ENCODE measurements around the gene CCDC89. TPM values are rescaled to one million over a fixed set of nuclear protein-coding genes. Genes with fewer than 3 reads are reported as not detected.

The CCDC89 gene
- total and polyA plus RNA-seq, 2 of the 4 experiments (the other 2 are of a cell fraction), result 4.0 to 7.9 TPM

- H3K14ac ChIP-seq (replicated peaks; ENCODE audit: low read depth, low read length), result no peak overlapping the region
- no peaks in the 10 kb centered on the region for H3K9me3 ChIP-seq (ENCODE audit: control insufficient read depth, insufficient read depth, low read length)
- in situ Hi-C loops (cut with MboI; ENCODE audit: low sequenced_read_pairs) (no loop called here), intact Hi-C loops (cut with micrococcal nuclease) (no loop called here), dilution Hi-C loops (cut with HindIII; ENCODE audit: low sequenced_read_pairs, unreplicated experiment) (no loop called here)
- H2BK5ac ChIP-seq (ENCODE audit: low read depth, low read length, poor library complexity, severe bottlenecking), result no peak overlapping the region
- H3K36me3 ChIP-seq (ENCODE audit: control insufficient read depth, insufficient read depth, low read length), result peaks cover 4% of the 10 kb centered on the region; the same call in 1 of the 2 replicates
- H4K20me1 ChIP-seq (ENCODE audit: insufficient read depth, low read length), result peaks cover 26% of the 10 kb centered on the region
- H4K91ac ChIP-seq (ENCODE audit: insufficient read depth, low read depth, low read length), result no peak overlapping the region
- no peak overlapping the region for H2BK20ac ChIP-seq (ENCODE audit: low read depth, low read length)
- H2AK9ac ChIP-seq (replicated peaks; ENCODE audit: low read depth, low read length, poor library complexity), result no peak overlapping the region
- POLR2A ChIA-PET (ENCODE audit: unreplicated experiment), result no interaction called here
- no peak overlapping the region for H3K4me3 ChIP-seq (ENCODE audit: insufficient read depth, low read depth, low read length)
- no peak for DNase-seq
- CTCF ChIA-PET, result no interaction called here
- no peak overlapping the region for H3K18ac ChIP-seq (ENCODE audit: low read depth, low read length)
- H2BK15ac ChIP-seq (ENCODE audit: low read depth, low read length), result no peak overlapping the region
- no TSS peak for BruUV-seq (replicated peaks)
- no peak overlapping the region for H4K5ac ChIP-seq (ENCODE audit: low read depth, low read length)
- H3K27me3 ChIP-seq (ENCODE audit: control insufficient read depth, insufficient read depth, low read length), result no peaks in the 10 kb centered on the region
- H3K9ac ChIP-seq (ENCODE audit: low read depth, low read length), result no peak overlapping the region
- ATAC-seq (ENCODE audit: low read depth), result no peak
- H3K79me1 ChIP-seq (ENCODE audit: low read depth in 1 of 2, low read length in 2 of 2), result peaks cover 0 to 11% of the 10 kb centered on the region in 2 experiments; a peak in 1 of 4 replicates
- H2BK120ac ChIP-seq (ENCODE audit: low read depth, low read length), result no peak overlapping the region
- H3K4ac ChIP-seq (ENCODE audit: low read depth, low read length), result no peak overlapping the region
- H3K4me1 ChIP-seq (ENCODE audit: control insufficient read depth, insufficient read depth, low read length), result no peaks in the 10 kb centered on the region; the same call in 1 of the 2 replicates
- no CpG with 5 or more reads among the region's 3 CpGs for WGBS, 2 experiments (ENCODE audit: extremely low coverage in 2 of 2, insufficient read length in 1 of 2)
- H4K8ac ChIP-seq (ENCODE audit: low read depth in 2 of 2, low read length in 2 of 2), result no peak overlapping the region
- H3K9me1 ChIP-seq (ENCODE audit: insufficient read depth, low read length), result no peaks in the 10 kb centered on the region
- no peak overlapping the region for H3K23ac ChIP-seq (ENCODE audit: low read depth, low read length)
- TF ChIP-seq MXI1 (IDR thresholded peaks at IDR 0.05; ENCODE audit: borderline replicate concordance, low read depth, low read length) (no peak), CTCF (conservative IDR thresholded peaks at IDR 0.05; ENCODE audit: low read depth, low read length) (no peak), RFX5 (IDR thresholded peaks at IDR 0.05; ENCODE audit: low read depth, low read length) (no peak), CHD1 (IDR thresholded peaks at IDR 0.05; ENCODE audit: low read depth, low read length) (no peak), SMC3 (IDR thresholded peaks at IDR 0.05; ENCODE audit: low read depth, low read length) (no peak), MAZ (IDR thresholded peaks at IDR 0.05; ENCODE audit: borderline replicate concordance, low read depth, low read length) (no peak), POLR2A (IDR thresholded peaks at IDR 0.05; ENCODE audit: low read depth, low read length) (no peak), BHLHE40 (IDR thresholded peaks at IDR 0.05; ENCODE audit: low read depth, low read length) (no peak), RCOR1 (IDR thresholded peaks at IDR 0.05; ENCODE audit: insufficient replicate concordance, low read length) (no peak), RAD21 (IDR thresholded peaks at IDR 0.05; ENCODE audit: low read length) (no peak), MAFK (IDR thresholded peaks at IDR 0.05; ENCODE audit: low read depth, low read length) (no peak), FOS (IDR thresholded peaks at IDR 0.05; ENCODE audit: low read depth, low read length) (no peak), USF2 (IDR thresholded peaks at IDR 0.05; ENCODE audit: low read depth, low read length) (no peak), NFE2L2 (IDR thresholded peaks at IDR 0.05; ENCODE audit: low read depth, low read length) (no peak), CEBPB (IDR thresholded peaks at IDR 0.05; ENCODE audit: low read depth, low read length) (no peak)
- H3K56ac ChIP-seq (ENCODE audit: extremely low read depth, insufficient read depth, low read length), result no peak overlapping the region
- no peak overlapping the region for H3K27ac ChIP-seq (ENCODE audit: insufficient read depth, low read length)
- no peak overlapping the region for H2AFZ ChIP-seq (replicated peaks; ENCODE audit: low read length, poor library complexity)
- no peak overlapping the region for H2AK5ac ChIP-seq (ENCODE audit: low read depth, low read length)
- H3K4me2 ChIP-seq (ENCODE audit: low read depth, low read length), result no peak overlapping the region
Observed at GRCh38 chr11:85666687-85667086, 19.3 kb downstream of the CCDC89 start.

Measured in IMR-90 (cell line).